DMS114 treated with DMSO at 0.1 percent for 48 hours (cell line): ENCODE results near the gene GGCX.

Experiments
- DNase-seq: peaks from one replicate; lab custom pipeline; 2025; ENCODE audit not compliant: unreplicated experiment; lab: John Stamatoyannopoulos, UW

Gene GGCX

DNA sequence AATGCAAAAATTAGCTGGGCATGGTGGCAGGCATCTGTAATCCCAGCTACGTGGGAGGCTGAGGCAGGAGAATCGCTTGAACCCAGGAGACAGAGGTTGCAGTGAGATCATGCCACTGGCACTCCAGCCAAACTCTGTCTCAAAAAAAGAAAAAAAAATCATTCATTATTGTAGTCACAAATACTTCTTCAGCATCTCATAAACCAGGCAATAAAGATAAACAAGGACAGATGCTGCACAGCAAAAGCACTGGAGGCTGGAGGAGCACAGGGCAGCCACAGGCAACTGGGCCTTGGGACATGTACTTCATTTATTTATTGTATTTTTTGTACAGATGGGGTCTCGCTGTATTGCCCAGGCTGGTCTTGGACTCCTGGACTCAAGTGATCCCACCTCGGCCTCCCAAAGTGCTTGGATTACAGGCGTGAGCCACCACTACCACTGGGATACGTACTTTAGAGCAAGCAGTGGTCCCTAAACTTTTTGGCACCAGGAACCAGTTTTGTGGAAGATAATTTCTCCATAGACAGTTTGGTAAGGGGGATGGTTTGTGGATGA, 39.1 kb downstream of the GGCX start:
- no peak for DNase-seq

DNA sequence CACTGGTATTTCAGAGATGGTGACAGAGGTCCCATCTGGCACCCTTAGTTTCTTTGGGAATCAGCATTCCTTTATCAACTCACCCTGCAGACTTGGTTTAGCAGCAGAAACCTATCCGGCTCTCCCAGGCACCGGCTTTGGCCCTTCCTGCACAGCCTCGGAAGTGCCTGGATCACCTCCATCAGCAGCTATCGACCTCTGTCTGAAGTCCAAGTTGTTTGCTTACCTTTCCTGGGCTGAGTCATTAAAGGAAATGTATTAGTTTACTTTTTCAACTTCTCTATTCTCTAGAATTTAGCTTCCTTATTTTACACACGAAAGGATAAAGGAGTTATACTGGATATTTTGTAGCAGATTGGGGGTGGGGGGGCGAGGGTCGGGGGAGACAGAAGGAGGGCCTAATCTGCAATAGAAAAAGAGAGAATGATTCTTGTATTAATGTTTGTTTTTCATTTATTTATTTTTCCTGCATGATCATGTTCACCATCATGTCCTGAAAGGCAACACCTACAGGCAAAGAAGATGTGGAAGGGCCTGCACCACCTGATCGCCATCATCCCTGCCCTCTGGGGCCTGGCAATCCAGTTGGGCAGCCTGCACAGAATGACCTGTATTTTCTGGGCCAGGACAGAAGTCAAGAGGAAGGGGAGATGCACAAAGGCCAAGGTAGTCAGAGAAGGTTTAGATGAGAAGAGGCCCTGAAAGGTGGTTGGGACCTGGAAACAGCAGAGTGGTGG, 44.5 kb downstream of the GGCX start:
- no peak for DNase-seq

DNA sequence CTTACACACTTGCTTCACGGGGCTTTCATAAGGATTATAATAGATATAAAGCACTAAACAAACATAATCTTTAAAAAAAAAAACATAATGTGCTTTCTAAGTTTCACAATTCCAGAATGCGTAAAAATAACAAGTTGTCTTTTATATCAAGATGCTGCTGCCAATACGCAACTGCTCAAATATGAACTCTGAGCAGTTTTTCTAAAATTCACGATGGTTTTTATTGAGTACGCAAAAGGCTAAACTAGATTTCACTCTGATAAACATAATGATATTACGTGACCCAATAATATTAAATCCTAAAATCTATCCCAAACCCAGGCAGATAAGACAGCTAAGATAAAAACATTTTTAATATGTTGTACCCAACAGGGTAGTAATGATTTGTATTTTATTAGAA, 47.0 kb downstream of the GGCX start:
- DNase-seq = no peak

DNA sequence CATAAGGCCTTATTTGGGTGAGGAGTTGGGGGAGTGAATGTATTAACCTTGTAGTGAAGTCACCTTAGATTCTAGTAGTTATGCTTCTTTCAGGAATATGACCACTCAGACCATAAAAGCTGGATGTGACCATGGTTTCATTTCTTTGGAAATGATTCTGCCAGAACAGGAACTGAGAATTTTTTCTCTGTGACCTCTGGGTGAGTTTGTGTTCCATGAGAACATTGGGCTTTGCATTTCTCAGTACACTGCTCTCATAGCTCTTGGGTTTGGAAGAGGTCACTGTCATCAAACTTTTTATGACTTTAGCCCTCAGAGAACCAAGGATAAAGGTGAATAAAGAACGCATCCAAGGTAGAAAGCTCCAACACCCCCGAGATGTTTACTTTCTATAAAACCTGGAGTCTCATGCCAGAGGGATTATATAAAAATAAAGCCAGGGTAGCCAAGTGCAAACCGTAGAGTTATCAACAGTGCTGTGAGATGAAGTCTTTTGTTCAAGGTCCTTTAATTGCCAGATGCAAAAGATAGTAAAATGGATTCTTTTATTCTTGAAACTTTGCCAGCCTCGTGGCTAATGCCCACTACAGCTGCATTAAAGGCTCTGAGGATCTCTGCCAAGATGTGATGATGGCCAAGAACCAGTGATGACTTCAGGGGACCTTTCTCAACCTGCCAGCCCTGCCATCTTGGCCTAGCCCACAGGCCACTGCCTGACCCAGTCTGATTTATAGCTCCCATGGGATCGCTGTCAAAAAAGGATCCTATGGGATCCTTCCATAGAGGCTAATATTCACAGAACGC, 50.1 kb downstream of the GGCX start:
- no peak for DNase-seq

DNA sequence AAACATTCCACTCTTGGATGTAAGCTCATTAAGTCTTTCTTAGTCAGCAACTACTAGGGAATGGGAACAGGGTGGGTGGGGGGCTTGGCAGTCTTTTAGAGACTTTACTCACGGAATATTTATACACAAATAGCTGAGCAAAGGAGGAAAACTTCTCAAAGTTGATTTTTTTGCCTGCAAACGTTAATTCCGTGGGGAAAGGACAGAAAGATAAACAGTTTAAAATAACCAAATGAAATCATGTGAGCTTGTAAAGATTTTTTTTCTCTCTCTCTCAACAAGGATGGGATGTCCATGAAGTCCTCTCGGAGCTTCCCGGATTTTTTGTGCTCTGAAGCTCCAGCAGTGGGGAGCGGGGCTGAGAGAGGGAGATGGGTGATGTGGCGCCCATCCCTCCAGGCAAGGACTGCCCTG, 54.5 kb downstream of the GGCX start:
- no peak for DNase-seq

DNA sequence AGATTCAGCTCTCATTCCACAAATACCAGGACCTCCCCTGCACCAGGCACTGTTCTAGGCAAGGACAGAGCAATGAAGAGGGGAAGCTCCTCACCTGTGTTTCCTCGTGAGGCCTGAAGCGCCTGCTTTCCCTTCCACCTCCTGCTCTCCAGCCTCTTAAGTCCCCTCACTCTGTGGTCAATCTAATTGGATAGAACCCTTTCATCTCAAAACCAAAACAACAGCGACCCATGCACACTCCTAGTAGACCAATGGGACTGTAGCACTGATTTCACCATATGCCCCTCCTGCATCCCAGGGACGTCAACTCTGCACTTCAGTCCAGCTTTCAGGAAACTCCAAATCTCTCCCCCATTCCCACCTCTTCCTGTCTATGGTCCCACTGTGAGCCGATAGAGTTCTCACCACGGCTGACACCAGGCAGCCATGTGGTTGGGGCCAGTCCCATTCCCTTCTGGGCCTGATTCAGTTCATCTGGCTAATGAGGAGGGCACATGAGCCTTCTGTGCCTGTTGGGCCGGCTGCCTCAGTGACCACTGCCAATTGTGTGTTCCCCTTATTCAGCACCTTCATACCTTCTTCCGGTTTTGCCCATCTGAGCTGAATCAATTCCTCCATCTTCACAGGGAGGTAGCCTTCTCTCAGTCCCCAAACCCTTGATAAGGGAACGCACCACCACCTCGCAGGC, 55.6 kb downstream of the GGCX start:
- DNase-seq = no peak

DNA sequence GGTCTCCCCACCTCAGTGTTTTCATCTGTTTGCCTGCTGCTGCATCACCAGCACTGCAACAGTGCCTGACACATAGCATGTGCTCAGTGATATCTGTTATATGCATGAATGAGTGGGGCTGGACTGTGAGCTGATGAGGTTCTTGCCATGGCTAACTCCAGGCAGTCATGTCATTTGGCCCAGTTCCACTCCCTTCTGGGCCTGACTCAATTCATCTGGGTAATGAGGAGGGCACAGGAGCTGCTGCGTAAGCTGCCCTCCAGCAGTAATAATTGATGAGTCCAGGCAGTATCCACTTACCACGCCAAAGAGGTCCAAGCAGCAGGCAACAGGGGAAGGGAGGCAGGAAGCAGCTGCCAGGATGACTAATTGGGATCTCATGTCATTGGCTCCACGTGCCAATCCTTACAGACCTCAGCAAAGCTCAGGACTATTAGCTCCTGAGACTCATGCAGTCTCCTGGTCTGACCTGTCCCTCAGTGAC, 56.5 kb downstream of the GGCX start:
- no peak for DNase-seq

DNA sequence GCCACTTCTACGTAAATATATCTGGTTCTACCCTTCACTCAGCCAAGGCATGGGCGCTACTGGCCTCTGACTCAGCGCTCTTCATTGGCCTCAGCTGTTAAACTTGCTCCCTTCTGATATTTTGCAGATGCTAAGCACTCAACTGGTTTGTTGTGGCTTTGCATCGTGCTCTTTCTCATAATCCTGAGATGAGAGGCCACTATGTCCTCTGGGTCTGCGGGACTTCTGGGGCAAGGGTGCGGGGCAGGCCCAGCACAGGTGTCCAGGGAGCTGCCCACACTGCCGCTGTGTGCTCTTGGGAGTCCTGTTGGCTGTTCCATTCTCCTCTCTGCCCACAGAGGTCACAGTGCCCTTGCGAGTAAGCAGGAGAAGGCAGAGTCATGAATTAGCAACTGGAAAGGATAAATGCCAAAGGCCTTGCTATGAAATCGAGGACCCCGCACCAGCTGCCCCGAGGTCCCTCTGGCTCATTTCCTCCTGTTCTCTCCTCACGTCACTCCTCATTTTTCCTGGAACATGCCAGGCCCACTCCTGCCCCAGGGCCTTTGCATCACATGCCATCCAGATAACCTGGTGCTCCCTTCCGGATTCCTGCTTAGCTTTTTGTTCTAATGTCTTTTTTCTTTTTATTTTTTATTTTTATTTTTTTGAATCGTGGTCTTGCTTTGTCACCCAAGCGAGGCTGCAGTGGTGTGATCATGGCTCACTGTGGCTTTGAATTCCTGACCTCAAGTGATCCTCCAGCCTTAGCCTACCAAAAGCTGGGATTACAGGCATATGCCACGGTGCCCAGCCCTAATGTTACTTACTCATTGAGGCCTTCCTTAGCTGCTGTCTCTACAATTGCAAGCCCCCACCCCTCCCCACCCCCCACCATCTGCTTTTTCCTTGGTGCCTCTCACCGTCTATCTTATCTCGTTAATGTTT, 57.2 kb downstream of the GGCX start:
- no peak for DNase-seq

DNA sequence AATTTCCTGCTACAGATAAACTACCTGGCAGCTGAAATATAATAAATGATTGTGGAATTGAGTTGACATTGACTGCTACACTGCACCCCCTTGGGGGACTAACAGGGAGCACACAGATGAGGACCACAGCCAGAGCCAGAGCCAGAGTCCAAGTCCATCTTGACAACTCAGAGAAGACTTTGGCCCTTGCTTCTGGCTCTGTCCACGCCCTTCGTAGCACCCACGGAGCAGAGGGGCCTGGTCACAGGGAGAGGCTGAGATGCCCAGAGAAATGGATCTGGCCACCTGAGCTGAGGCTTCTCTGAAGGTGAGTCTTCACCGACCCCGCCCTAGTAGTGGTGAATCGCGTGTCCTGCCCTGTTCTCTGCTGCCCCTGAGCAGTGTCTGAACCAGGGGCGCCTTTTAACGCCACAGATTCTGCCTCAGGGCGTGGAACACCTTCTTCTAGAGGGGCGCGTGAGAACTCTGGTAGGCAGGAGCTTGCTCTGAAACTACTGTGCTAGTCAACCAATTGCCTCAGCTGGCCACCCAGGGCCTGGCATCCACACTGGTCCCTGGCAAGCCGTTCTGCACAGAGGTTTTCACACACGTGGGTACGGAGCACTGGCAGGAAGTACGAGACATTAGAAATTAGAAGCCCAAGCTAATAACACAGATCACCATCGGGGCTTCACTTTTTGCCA, 58.0 kb downstream of the GGCX start:
- DNase-seq = no peak

DNA sequence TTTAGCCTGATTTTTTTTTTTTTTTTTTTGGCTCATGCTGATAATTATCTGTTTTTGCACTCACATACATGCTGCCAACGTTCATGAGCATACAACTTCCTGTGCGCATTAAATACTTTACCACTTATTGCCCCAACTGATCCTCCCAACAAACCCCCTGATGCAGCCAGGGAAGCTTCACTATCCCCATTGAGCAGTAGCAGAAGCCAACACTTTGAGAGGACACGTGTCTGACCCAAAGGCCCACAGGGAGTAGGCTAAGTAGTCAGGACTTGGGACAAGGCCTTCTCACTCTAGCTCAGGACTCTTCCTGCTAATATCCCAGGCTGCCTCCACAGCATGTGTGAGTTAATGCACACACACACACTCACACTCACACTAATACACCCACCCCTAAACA, 58.6 kb downstream of the GGCX start:
- no peak for DNase-seq

DNA sequence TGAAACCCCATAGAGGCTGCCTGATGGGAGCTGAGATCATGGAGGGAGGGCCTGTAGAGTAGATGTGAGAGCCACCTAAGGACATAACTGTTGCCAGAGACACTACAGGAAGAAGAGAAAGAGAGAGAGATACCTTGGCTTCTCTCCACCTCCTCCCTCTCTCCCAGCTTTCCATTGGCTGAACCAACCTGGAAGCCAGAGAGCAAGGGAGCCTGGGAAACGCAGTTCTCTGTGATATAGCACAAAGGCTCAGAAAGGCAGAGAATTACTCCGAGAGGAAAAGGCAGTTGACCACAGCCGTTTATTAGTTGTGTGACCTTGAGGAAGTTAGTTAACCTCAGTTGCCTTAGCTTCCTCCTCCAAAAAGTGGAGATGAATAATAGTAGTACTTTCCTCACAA, 60.0 kb downstream of the GGCX start:
- DNase-seq = no peak

DNA sequence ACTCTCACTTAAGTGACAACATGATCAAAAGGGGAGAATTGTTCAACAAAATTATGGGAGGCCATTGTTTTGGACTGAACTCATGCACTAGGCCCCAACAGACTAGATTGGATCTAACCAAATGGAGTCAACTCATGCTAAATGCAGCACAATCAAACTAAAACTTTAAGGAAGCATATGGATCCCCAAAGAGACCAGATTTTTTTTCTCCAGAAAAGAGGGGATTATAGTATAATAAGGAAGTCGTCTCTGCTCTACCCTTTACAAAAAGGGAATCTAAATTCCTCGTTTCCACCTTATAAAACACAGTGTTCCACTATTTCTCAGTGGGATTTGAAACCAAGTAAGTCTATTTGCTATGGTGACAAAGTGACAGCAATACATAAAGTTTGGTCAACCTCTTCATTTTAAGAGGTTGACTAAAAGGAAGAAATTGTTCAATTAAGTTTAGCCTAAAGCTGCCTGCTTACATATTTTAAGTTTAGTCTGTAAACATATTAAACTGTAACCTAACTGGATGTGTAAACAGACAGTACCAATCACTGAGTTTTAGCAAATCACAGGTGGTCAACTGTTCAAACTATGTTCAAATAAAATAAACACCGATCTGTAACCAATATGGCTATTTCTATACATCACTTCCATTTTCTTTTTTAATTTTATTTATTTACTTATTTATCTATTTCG, 63.2 kb downstream of the GGCX start:
- DNase-seq = no peak

DNA sequence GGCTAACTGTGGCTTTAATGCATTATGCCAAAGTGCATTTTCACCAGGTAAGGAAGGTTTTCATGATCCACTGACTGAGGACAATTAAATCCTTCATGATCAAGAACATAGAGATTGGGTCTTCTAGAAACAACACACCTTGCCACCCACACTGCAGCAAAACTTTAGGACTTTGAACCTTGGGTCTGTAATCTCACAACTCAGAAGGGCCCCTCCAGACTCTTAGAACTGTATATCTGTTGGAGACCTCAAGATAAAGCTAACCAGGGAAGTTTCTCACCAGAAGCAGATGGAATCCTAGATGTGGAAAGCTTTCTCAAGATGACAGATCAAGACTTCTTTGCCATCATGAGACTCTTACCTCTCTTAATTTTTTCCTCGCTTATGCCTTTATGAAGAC, 64.9 kb downstream of the GGCX start:
- DNase-seq = no peak
